Endodermal cell (in vitro differentiated cells): ENCODE results near the gene XXYLT1. TPM values are rescaled to one million over a fixed set of nuclear protein-coding genes. Genes with fewer than 3 reads are reported as not detected.

Experiments
- DNase-seq: peaks from one replicate; pipeline ENCODE4 v3.0.0-alpha.2; 2017
- H3K27ac ChIP-seq: 2 replicates; pipeline ENCODE4 v1.5.1; 2013; ENCODE audit warnings: mild to moderate bottlenecking, low read depth, low read length, moderate library complexity
- H3K27me3 ChIP-seq: 2 replicates; pipeline ENCODE4 v1.6.1; 2013; ENCODE audit warnings: mild to moderate bottlenecking, low read length, moderate library complexity; ENCODE audit not compliant: insufficient read depth, control insufficient read depth, poor library complexity, severe bottlenecking
- H3K36me3 ChIP-seq: 2 replicates; pipeline ENCODE4 v1.7.0; 2013; ENCODE audit warnings: mild to moderate bottlenecking, low read length, moderate library complexity; ENCODE audit not compliant: control insufficient read depth, insufficient read depth
- H3K4me1 ChIP-seq: one replicate; pipeline ENCODE4 v1.7.0; 2013; ENCODE audit warnings: low read length; ENCODE audit not compliant: control insufficient read depth, insufficient read depth
- H3K4me3 ChIP-seq: 2 replicates; pipeline ENCODE4 v1.5.1; 2013; ENCODE audit warnings: mild to moderate bottlenecking, low read length, moderate library complexity
- H3K9ac ChIP-seq: 2 replicates; pipeline ENCODE4 v1.6.1; 2013; ENCODE audit warnings: mild to moderate bottlenecking, low read length, moderate library complexity; ENCODE audit not compliant: poor library complexity, severe bottlenecking; ENCODE audit errors: extremely low read depth
- H3K9me3 ChIP-seq: 2 replicates; pipeline ENCODE4 v1.6.1; 2013; ENCODE audit warnings: mild to moderate bottlenecking, low read length, moderate library complexity; ENCODE audit not compliant: control insufficient read depth
- H3K27ac Mint-ChIP-seq: 2 replicates; pipeline ENCODE4 v1.8.0; 2020; ENCODE audit warnings: mixed read lengths
- H3K27me3 Mint-ChIP-seq: 2 replicates; pipeline ENCODE4 v1.8.0; 2021; ENCODE audit warnings: mild to moderate bottlenecking, mixed read lengths; ENCODE audit not compliant: insufficient read depth
- H3K36me3 Mint-ChIP-seq: 2 replicates; pipeline ENCODE4 v1.8.0; 2020; ENCODE audit warnings: low read depth, mixed read lengths
- H3K4me1 Mint-ChIP-seq: 2 replicates; pipeline ENCODE4 v1.8.0; 2020; ENCODE audit warnings: mixed read lengths
- H3K4me3 Mint-ChIP-seq: 2 replicates; pipeline ENCODE4 v1.8.0; 2020; ENCODE audit warnings: mild to moderate bottlenecking, moderate library complexity, mixed read lengths
- H3K9me3 Mint-ChIP-seq: 2 replicates; pipeline ENCODE4 v1.8.0; 2020; ENCODE audit warnings: mild to moderate bottlenecking, mixed read lengths
- CTCF ChIP-seq: fragments of 200-600 bp; sonication (generic); conservative IDR thresholded peaks from 2 replicates; pipeline ENCODE4 v1.5.0; 2021; ENCODE audit warnings: antibody characterized with exemption, mild to moderate bottlenecking
- WGBS, 2 experiments: methylation state at CpG; one replicate each; pipeline versions ENCODE4 v1.1.5 to v1.1.7; 2013; ENCODE audit warnings: missing lambda C conversion rate in 2 of 2, mixed read lengths in 1 of 2; ENCODE audit not compliant: insufficient coverage in 1 of 2, insufficient read length in 1 of 2; 5-methylcytosine and 5-hydroxymethylcytosine counted together
- total RNA-seq, 2 donors: library from RNA; stranded (reverse); fragmentation: NEBNext Ultra II Directional in 1 of 2; extraction: Animal tissue kit (Norgen Biotek cat#: 25700) in 1 of 2; gene quantifications; 2 replicates in 1 of 2; 3 replicates in 1 of 2; pipeline ENCODE4 v1.2.1, GENCODE V29; 2021

Gene XXYLT1
- total RNA-seq, 2 donors from 2014 or later = 35.5 to 38.3 TPM

- H3K27ac ChIP-seq = peak overlapping the region; percentile 68
- DNase-seq = no peak
- TF ChIP-seq CTCF = no peak
- no peaks in the 10 kb centered on the region for H3K4me1 ChIP-seq
- peaks cover 6% of the 10 kb centered on the region for H3K4me1 Mint-ChIP-seq
- H3K36me3 Mint-ChIP-seq = no peaks in the 10 kb centered on the region
- no peaks in the 10 kb centered on the region for H3K27me3 Mint-ChIP-seq
- H3K9me3 Mint-ChIP-seq = no peaks in the 10 kb centered on the region
- no peak overlapping the region for H3K4me3 Mint-ChIP-seq
- H3K4me3 ChIP-seq = no peak overlapping the region
- peaks cover 9% of the 10 kb centered on the region for H3K36me3 ChIP-seq
- H3K27me3 ChIP-seq = no peaks in the 10 kb centered on the region
- no peak overlapping the region for H3K9ac ChIP-seq
- H3K9me3 ChIP-seq = no peaks in the 10 kb centered on the region
- no peak overlapping the region for H3K27ac Mint-ChIP-seq
- 93 to 94% methylated on average over 11 to 12 of the region's 12 CpGs for WGBS, 2 experiments
These were observed 137.5 kb downstream of the XXYLT1 start for GRCh38 chr3:195133462-195133861.

GRCh38 chr3:195133013-195133412 is 137.9 kb downstream of the XXYLT1 start:
- H3K4me1 Mint-ChIP-seq = peaks cover 6% of the 10 kb centered on the region
- H3K9me3 Mint-ChIP-seq = no peaks in the 10 kb centered on the region
- no peak overlapping the region for H3K27ac Mint-ChIP-seq

GRCh38 chr3:195131176-195131575 is 139.8 kb downstream of the XXYLT1 start:
- Mint-ChIP-seq H3K9me3 (no peaks in the 10 kb centered on the region), H3K36me3 (no peaks in the 10 kb centered on the region), H3K4me1 (peaks cover 6% of the 10 kb centered on the region), H3K27me3 (no peaks in the 10 kb centered on the region), H3K4me3 (no peak overlapping the region), H3K27ac (no peak overlapping the region)
- Histone ChIP-seq H3K9ac (no peak overlapping the region), H3K27ac (no peak overlapping the region), H3K9me3 (no peaks in the 10 kb centered on the region), H3K4me3 (no peak overlapping the region), H3K36me3 (peaks cover 15% of the 10 kb centered on the region), H3K27me3 (no peaks in the 10 kb centered on the region), H3K4me1 (no peaks in the 10 kb centered on the region)
- TF ChIP-seq CTCF = no peak
- DNase-seq = no peak
- WGBS, 2 experiments = 86 to 95% methylated on average over 2 to 4 of the region's 4 CpGs

More at GRCh38 chr3:195133013-195133412, 137.9 kb downstream of the XXYLT1 start:
- Mint-ChIP-seq H3K4me3 (no peak overlapping the region), H3K36me3 (no peaks in the 10 kb centered on the region), H3K27me3 (no peaks in the 10 kb centered on the region)
- no peaks in the 10 kb centered on the region for H3K4me1 ChIP-seq
- no peak for TF ChIP-seq CTCF
- H3K4me3 ChIP-seq = no peak overlapping the region
- no peak overlapping the region for H3K9ac ChIP-seq
- H3K9me3 ChIP-seq = no peaks in the 10 kb centered on the region
- DNase-seq = no peak
- peak overlapping the region; percentile 68 for H3K27ac ChIP-seq
- peaks cover 9% of the 10 kb centered on the region for H3K36me3 ChIP-seq
- 88 to 100% methylated on average over 4 of the region's 4 CpGs for WGBS, 2 experiments
- H3K27me3 ChIP-seq = no peaks in the 10 kb centered on the region
